Breast epithelium (tissue), 3 donors: ENCODE measurements around the gene TOMM34.

Experiments used
- CTCF ChIP-seq, 3 donors: fragments of 450-650 bp; IDR thresholded peaks; one replicate each; pipeline ENCODE4 v1.5.1; 2016 to 2017; ENCODE audit warnings: antibody characterized with exemption in 3 of 3, mild to moderate bottlenecking in 3 of 3, moderate library complexity in 3 of 3
- POLR2A ChIP-seq: fragments of 450-650 bp; IDR thresholded peaks from one replicate; pipeline ENCODE4 v1.6.1; 2016; ENCODE audit warnings: antibody characterized with exemption, mild to moderate bottlenecking, moderate library complexity
- POLR2AphosphoS5 ChIP-seq, 3 donors: sonication (generic); formaldehyde crosslinking; IDR thresholded peaks; one replicate each; pipeline ENCODE4 v1.6.1; 2017; ENCODE audit warnings: antibody characterized with exemption in 3 of 3

- TF ChIP-seq CTCF (IDR thresholded peaks at IDR 0.05), result no peak
- TF ChIP-seq POLR2A, result no peak
- no peak for TF ChIP-seq POLR2AphosphoS5 (IDR thresholded peaks at IDR 0.05)
Measured at GRCh38 chr20:44969300-44969894, 9.2 kb upstream of the TOMM34 start.
